H1 (cell line): ENCODE results near the gene IQCF2. TPM values are rescaled to one million over a fixed set of nuclear protein-coding genes. Genes with fewer than 3 reads are reported as not detected.

Experiments
- ASH2L ChIP-seq: fragments of 200-600, 300-600 bp; sonication (generic); IDR thresholded peaks from one replicate; pipeline ENCODE4 v1.7.1; 2017; ENCODE audit warnings: low read length
- polyA plus RNA-seq, 7 experiments: library from polyadenylated mRNA; depleted of rRNA in 3 of 7; stranded (reverse) in 5 of 7; unstranded in 2 of 7; fragments of >200 nt in 5 of 7; fragments of 200-250 nt in 2 of 7; gene quantifications; 1 replicate in 5 of 7; 2 replicates in 1 of 7; 4 replicates in 1 of 7; pipeline versions ENCODE4 v1.2.1 to v1.2.3, GENCODE V29; 2011 to 2013; ENCODE audit warnings: missing spikeins in 2 of 7, mixed read lengths in 2 of 7
- total RNA-seq: library from RNA; stranded (reverse); fragmentation: NEBNext Ultra II Directional; extraction: Animal tissue kit (Norgen Biotek cat#: 25700); gene quantifications from 2 replicates; pipeline ENCODE4 v1.2.1, GENCODE V29; 2021
- TF ChIP-seq, protein P1 (sequence below): fragments of 300-600 bp; sonication (generic); IDR thresholded peaks from 2 replicates; pipeline ENCODE4 v1.7.1; 2012; ENCODE audit warnings: low read length, moderate library complexity, mild to moderate bottlenecking, inconsistent platforms; ENCODE audit not compliant: insufficient replicate concordance

Gene IQCF2
- total and polyA plus RNA-seq, 2 of the 8 experiments (the other 6 are each of a cell fraction or from before 2014, with no cell fraction given): not detected

DNA sequence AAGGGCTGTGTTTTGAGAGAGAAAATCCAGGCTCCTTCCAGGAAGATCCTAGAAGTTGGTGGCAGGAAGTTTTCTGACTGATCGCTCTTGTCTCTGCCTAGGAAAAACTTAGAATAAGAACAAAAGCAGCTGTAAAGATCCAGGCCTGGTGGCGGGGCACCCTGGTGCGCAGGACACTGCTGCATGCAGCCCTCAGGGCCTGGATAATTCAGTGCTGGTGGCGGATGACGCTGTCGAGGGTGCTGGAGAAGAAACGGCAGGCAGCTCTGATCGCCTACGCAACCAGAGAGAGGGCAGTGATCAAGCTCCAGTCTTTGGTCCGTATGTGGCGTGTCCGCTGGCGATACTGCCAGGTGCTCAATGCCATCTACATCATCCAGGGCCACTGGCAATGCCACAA is 1.5 kb downstream of the IQCF2 start (continued):
- TF ChIP-seq, protein P1, sequence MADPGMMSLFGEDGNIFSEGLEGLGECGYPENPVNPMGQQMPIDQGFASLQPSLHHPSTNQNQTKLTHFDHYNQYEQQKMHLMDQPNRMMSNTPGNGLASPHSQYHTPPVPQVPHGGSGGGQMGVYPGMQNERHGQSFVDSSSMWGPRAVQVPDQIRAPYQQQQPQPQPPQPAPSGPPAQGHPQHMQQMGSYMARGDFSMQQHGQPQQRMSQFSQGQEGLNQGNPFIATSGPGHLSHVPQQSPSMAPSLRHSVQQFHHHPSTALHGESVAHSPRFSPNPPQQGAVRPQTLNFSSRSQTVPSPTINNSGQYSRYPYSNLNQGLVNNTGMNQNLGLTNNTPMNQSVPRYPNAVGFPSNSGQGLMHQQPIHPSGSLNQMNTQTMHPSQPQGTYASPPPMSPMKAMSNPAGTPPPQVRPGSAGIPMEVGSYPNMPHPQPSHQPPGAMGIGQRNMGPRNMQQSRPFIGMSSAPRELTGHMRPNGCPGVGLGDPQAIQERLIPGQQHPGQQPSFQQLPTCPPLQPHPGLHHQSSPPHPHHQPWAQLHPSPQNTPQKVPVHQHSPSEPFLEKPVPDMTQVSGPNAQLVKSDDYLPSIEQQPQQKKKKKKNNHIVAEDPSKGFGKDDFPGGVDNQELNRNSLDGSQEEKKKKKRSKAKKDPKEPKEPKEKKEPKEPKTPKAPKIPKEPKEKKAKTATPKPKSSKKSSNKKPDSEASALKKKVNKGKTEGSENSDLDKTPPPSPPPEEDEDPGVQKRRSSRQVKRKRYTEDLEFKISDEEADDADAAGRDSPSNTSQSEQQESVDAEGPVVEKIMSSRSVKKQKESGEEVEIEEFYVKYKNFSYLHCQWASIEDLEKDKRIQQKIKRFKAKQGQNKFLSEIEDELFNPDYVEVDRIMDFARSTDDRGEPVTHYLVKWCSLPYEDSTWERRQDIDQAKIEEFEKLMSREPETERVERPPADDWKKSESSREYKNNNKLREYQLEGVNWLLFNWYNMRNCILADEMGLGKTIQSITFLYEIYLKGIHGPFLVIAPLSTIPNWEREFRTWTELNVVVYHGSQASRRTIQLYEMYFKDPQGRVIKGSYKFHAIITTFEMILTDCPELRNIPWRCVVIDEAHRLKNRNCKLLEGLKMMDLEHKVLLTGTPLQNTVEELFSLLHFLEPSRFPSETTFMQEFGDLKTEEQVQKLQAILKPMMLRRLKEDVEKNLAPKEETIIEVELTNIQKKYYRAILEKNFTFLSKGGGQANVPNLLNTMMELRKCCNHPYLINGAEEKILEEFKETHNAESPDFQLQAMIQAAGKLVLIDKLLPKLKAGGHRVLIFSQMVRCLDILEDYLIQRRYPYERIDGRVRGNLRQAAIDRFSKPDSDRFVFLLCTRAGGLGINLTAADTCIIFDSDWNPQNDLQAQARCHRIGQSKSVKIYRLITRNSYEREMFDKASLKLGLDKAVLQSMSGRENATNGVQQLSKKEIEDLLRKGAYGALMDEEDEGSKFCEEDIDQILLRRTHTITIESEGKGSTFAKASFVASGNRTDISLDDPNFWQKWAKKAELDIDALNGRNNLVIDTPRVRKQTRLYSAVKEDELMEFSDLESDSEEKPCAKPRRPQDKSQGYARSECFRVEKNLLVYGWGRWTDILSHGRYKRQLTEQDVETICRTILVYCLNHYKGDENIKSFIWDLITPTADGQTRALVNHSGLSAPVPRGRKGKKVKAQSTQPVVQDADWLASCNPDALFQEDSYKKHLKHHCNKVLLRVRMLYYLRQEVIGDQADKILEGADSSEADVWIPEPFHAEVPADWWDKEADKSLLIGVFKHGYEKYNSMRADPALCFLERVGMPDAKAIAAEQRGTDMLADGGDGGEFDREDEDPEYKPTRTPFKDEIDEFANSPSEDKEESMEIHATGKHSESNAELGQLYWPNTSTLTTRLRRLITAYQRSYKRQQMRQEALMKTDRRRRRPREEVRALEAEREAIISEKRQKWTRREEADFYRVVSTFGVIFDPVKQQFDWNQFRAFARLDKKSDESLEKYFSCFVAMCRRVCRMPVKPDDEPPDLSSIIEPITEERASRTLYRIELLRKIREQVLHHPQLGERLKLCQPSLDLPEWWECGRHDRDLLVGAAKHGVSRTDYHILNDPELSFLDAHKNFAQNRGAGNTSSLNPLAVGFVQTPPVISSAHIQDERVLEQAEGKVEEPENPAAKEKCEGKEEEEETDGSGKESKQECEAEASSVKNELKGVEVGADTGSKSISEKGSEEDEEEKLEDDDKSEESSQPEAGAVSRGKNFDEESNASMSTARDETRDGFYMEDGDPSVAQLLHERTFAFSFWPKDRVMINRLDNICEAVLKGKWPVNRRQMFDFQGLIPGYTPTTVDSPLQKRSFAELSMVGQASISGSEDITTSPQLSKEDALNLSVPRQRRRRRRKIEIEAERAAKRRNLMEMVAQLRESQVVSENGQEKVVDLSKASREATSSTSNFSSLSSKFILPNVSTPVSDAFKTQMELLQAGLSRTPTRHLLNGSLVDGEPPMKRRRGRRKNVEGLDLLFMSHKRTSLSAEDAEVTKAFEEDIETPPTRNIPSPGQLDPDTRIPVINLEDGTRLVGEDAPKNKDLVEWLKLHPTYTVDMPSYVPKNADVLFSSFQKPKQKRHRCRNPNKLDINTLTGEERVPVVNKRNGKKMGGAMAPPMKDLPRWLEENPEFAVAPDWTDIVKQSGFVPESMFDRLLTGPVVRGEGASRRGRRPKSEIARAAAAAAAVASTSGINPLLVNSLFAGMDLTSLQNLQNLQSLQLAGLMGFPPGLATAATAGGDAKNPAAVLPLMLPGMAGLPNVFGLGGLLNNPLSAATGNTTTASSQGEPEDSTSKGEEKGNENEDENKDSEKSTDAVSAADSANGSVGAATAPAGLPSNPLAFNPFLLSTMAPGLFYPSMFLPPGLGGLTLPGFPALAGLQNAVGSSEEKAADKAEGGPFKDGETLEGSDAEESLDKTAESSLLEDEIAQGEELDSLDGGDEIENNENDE: no peak
- no peak for TF ChIP-seq ASH2L
